NOMO-1 treated with DMSO at 0.1 percent for 48 hours (cell line): Measurements from ENCODE around the gene C1QTNF5.

Experiments
- DNase-seq: peaks from one replicate; lab custom pipeline; 2025; ENCODE audit not compliant: unreplicated experiment; lab: John Stamatoyannopoulos, UW

The C1QTNF5 gene

DNA sequence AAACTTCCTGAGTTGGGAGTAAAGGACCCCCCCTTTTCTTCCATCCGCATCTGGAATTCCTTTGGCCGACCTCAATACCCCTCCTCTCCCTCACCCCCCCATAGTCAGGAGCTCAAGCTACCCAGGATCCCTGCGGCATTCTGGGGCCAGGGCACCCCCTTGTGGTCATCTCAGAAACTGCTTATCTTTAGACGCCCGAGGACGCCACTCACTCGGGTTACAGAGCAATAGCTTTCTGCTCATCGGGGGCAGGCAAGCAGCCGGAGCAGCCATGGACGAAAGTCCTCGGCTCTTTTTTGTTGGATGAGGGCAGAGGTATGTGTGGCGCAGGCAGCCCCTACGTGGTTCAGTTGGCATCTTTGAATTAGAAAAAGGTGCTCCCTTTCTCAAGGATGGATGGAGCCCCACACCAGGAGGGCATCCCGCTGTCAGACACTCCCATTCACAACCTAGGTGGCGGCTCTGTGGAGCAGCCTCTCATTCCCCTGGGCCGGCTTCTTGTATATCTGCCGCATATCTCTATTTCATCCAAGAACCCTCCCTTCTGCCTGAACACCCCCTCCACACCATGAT is 2.3 kb downstream of the C1QTNF5 start:
- DNase-seq: peak; percentile 47

DNA sequence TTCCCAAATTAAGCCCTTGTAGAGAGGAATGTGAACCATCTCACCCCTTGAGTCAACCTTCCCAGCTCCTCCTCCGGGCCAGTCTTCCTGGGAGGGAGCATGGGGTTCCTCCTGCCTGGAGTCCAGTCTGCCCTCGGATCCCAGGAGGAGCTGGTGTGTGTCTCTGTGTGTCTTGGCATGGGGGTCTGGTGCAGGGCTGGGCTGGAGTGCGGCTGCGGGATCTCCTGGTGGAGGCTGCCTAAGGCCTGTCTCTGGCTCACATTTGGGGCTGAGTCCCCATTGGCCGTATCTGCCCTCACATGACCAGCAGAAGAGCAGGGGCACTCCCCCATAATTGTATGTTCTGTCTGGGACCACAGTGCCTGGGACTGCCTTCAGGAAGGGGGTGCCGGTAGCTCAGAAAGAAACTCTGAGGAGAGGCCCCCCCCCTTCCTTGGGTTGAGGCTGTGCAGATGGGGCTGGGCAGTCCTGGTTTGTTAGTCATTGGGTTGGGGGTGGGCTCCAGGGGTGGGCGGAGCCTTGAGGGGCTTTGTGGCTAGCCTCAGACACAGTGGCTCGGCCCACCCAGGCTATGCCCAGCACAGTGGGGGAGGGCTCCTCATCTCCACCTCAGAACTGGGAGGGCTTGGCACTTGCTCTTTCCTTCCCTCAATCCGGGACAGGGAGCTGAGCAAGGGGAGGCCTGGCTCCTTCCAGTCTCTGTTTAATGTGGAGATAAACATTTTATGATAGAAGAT is 2.9 kb downstream of the C1QTNF5 start:
- DNase-seq: no peak

DNA sequence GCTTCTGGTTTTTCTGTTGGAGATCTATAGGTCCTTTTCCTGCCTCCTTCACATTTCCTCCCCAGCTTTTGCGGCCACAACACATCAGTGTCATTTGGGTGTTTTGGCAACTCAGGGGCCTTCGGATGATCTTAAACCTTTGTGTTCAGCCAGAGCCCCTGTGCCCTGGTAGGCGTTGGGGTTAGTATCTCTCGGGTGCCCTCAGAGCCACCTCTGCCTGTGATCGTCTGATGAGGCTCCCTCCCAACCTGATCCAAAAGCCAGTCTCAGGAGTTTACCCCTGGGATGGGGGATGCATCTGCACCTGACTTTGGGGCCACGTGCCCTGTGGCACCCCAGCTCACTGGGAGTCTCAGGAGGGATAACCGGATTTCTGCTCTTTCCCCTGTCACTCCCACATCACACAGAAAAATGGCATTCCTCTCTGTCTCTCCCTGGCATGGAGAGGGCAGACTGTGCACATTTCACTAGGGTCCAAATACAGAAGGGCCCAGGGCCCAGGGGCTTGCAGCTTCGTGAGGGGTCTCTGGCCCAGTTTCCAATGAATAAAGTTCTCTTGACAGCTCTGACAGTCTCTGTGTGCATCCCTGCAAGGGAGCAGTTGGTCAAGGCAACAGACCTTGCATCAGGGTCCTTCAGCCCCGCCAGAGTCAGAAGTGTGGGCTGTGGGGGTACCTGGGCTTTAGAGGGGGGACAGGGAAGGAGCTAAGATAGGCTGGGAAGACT is 3.8 kb downstream of the C1QTNF5 start:
- DNase-seq: no peak

DNA sequence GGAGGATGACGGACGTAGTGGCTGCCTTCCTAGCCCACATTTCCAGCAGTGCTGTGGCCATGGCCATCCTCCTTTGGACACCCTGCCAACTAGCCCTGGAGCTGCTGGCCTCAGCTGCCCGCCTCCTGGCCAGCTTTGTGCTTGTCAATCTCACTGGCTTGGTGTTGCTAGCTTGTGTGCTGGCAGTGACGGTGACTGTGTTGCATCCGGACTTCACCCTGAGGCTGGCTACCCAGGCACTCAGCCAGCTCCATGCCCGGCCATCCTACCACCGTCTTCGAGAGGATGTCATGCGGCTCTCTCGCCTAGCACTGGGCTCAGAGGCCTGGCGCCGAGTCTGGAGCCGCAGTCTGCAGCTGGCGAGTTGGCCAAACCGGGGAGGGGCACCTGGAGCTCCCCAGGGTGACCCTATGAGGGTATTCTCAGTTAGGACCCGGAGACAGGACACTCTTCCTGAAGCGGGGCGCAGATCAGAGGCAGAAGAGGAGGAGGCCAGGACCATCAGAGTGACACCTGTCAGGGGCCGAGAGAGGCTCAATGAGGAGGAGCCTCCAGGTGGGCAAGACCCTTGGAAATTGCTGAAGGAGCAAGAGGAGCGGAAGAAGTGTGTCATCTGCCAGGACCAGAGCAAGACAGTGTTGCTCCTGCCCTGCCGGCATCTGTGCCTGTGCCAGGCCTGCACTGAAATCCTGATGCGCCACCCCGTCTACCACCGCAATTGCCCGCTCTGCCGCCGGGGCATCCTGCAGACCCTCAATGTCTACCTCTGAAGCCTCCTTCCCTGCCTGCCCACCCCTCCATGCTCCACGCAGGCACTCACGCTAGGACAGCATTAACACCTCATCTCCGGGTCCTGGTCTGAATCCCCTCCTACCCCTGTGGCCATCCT is 4.8 kb downstream of the C1QTNF5 start:
- DNase-seq: no peak

DNA sequence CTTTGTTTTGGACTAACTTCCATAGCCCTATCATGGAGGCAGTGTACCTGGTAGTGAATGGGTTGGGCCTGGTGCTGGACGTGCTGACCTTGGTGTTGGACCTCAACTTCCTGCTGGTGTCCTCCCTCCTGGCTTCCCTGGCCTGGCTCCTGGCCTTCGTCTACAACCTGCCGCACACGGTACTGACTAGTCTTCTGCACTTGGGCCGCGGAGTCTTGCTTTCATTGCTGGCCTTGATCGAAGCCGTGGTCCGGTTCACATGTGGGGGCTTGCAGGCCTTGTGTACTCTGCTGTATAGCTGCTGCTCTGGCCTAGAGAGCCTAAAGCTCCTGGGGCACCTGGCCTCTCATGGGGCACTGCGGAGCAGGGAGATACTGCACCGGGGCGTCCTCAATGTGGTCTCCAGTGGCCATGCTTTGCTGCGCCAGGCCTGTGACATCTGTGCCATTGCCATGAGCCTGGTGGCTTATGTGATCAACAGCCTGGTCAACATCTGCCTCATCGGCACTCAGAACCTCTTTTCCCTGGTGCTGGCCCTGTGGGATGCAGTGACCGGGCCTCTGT is 5.5 kb downstream of the C1QTNF5 start:
- DNase-seq: no peak

DNA sequence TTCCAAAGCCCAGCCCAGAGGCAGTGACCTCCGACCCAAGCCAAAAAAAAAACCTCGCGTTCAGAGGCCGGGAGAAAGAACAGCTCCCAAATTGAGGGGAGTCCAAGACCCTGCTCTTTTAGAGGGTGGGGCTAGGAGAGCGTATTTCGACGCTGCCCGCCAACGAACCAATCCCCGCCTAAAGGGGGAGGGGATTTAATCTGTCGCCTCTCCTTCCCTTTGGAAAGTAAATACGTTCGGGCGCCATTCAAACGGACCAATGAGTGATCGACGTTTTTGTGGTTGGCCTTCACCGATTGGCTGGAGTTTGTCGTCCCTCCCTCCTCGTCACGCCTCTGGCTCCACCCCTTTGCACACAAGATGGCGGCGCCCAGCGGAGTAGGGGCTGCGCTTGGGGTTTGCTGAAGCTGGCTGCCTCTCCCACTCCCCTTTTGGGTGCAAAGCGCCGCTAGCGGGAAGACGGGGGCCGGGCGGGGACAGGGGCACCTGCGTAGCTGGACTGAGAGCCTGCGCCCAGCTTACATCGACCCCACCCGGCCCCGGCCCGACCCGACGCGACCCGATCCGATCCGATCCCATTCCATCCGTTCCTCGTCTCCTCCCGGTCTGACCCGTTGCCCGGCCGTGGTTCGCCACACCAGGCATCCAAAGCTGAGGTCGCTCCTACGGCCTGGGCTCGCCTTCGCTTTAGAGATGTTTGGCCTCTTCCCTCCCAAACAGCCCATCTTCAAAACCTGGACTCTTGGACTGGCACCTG is 6.3 kb downstream of the C1QTNF5 start, which contains the start of gene RNF26:
Gene RNF26, plus strand, starts transcription at position 354 of the 757 bp plus-strand sequence. CDS start 596 bp downstream, outside the sequence.
- peak; percentile 97 for DNase-seq

DNA sequence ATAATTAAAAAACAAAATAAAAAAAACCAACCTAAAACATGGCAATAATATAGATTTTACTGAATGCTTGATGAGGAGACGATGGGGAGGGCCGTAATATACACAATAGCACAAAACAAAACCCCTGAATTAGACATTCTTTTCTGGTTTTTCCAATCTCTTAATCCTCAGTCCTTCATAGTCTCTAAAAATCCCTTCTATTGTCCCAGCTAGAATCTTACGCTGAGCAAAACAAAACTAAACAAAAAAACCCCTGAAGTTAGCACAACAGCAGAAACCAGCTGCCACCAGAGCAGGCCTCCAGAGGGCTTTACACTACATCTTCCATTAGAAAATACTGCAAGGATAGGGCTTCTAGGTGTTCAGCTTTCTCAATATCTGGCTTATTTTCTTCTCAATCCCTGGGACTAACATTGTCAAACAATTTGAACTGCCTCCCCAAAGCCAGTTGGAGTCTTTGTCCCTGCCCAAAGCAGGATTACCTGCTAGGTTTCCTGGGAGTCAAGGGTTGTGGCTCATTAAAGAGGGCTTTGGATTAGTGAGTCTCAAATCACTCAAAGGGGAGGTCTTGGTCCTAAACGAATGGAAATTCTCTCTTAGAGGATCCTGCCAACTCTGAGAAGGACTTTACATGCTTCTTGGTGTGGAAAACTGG is 8.4 kb downstream of the C1QTNF5 start:
- no peak for DNase-seq

DNA sequence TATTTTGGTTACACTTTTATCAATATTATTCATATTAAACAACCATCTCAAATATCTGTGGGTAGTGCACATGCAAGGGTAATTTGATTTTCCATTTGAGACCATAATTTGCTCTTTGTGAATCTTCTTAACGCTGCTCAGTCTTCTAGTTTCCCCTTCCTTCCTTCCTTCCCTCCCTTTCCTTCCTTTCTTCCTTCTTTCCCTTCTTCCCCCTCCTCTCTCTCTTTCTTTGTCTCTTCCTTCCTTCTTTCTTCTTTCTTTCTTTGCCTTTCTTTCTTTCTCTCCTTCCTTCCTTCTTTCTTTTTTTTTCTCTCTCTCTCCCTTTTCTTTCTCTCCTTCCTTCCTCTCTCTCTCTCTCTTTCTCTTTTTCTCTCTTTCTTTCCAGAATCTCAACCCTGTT is 10.4 kb downstream of the C1QTNF5 start:
- DNase-seq: no peak

DNA sequence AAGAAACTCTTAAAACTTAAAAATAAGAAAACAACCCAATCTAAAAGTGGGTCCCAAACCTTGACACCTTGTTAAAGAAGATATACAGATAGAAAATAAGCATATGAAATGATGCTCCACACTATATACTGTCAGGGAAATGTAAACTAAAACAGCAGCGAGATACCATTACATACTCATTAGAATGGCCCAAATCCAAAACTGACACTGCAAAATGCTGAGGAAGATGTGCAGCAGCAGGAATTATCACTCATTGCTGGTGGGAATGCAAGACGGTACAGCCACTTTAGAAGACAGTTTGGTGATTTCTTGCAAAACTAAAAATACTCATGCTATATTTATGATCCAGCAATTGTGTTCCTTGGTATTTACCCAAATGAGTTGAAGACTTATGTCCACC is 11.4 kb downstream of the C1QTNF5 start:
- no peak for DNase-seq

DNA sequence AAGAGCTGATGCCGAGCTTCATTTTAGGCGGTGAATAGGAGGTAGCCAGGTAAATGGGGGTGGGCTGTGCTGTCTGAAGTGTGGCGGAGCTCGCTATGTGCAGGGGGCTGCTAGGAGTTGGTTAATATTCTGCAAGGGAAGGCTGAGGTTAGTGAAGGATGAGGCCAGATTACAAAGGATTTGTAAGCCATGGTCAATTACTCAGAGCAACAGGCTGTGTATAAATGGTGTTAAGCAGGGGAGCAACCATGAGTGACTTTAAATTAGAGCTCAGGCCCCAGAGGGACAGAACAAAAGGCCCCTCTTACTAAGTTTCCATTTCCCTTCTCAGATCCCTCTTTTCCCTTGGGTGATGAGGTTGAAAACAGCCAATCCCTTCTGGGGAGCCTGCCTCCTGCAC is 16.5 kb downstream of the C1QTNF5 start:
- DNase-seq: no peak

DNA sequence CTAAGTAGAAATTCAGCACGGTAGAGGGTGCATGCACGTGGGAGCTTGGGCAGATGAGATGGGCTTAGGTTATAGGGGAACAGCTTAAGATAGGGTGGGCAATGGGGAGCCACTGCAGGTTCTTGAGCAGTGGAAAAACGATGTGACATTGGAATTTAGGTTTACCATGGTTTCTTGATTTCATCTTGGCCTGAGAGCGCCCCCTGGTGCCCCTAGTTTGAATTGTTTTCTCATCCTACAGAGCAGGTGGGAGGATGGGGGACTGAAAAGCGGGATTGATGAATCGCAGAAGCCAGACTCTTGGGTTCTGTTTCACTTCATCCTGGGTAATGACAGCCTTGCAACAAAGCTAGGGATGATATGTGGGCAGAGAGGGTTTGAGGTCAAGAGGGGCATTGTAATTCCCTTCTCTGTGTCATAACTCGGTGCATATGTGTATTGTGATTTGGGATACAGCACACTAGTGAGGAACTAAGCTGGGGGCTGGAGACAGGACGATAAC is 17.1 kb downstream of the C1QTNF5 start:
- DNase-seq: peak; percentile 56

DNA sequence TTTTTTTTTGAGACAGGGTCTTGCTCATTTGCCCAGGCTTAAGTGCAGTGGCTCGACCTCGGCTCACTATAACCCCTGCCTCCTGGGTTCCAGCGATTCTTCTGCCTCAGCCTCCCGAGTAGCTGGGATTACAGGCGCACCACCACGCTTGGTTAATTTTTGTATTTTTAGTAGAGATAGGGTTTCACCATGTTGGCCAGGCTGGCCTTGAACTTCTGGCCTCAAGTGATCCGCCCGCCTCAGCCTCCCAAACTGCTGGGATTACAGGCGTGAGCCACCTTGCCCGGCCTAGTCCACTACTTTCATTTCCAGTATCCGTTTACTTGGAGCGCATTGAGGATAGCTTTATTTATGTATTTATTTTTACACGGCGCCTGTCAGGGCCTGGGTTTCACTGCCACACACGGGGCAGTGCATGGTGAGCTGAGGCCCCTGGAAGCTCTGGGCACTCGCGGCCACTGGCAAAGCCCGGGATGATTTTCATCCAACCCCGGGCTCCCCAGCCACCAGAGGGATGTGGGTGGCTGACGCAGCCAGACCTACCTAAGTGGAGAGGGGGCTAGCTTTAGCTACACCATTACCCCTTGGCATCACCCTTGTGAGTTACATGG is 17.7 kb downstream of the C1QTNF5 start:
- DNase-seq: no peak

DNA sequence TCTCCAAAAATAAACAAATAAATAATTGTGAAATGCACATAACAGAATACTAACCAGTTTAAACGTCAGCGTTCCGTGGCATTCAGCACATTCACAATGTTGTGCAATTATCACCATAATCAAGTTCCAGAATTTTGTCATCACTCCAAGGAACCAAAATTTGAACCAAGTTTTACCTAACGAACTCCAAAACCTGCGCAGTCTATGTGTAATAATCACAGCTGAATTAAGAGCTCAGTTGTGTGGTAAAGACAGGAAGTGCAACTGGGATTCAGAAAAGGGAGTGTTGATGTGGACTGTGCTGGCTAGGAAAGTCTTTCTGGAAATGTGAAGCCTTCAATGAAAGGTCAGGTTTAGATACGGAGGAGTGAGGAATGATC is 18.3 kb downstream of the C1QTNF5 start:
- DNase-seq: peak; percentile 25

DNA sequence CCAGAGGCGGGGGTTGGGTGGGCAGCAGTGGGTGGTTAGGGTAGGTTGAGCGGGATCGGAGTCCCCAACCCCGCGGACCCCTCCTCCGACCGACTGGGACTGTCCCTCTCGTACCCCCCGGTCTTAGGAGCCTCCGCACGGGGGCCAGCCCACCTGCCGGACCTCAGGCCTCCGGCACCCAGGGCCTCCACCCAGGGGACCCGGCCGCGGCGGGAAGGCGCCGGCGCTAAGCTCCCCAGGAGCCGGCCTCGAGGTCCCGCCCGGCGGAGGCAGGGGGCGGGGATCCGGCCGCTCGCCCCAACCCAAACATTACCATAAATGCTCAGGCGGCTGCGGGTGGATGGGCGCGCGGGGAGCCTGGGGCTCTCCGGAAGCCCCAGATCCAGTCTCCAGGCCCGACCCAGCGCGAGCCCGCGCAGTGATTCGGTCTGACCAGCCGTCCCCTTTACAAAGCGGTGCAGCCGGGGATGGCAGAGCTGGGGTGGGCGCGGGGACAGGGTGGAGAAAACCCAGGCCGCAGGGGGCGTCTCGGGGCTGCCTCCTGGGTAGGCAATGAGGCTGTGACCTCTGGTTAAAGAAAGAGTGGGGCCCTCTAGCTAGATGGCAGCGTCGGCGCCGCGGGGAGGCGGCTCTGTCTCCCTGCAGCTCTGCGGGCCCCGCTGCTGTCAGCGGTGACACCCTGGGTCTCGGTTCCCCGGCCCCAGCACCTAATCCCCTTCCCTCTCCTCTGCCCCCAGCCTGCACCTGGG is 19.7 kb downstream of the C1QTNF5 start:
- peak; percentile 33 for DNase-seq

DNA sequence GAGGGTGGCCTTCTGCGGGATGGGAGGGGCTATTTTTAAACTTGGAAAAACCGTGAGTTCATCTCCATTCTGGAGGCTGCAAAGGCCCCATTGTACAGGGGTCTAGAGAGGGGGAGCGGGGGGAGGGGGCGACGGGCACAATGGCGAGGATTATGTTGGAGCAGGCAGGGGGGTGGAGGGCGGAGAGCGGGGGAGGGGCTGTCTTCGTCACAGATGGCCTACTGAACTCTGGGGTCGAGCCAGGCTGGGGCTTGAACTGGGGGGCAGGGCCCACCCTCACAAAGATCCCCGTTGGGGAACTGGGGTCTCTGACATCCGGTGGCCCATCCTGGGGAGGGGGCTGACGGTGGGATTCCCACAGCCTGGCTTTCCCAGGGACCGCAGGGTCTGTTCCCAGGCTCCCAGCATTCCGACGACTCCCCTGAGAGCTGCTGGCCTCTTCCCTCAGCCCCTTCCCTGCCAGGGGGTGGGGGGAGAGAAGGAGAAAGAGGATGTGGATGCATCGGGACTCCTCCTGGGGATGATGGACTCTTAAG is 20.4 kb downstream of the C1QTNF5 start:
- DNase-seq: no peak

DNA sequence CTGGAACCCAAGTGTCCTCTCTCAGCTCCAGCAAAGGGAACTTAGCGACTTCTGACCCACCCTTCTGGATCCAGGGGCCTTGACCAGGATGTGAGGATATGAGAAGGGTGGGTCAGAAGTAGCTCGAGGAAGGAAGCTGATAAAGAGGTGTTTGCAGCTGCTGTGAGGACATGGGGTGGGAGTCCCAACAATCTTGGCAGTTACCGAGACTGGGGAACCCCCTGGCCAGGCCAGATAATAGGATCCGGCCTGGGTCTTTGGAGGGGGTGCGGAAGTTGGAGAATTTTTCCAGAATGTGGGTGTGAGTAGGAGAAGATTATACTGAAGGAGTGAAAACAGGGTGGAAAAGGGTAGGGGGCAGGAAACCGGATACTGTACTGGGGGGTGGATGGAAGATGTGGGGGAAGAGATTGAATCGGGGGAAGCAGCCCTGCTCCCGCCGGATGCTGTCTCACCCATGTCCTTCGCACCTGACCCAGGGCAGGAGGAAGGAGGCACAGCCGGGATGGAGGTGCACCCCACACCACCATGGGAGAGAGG is 20.9 kb downstream of the C1QTNF5 start:
- no peak for DNase-seq

DNA sequence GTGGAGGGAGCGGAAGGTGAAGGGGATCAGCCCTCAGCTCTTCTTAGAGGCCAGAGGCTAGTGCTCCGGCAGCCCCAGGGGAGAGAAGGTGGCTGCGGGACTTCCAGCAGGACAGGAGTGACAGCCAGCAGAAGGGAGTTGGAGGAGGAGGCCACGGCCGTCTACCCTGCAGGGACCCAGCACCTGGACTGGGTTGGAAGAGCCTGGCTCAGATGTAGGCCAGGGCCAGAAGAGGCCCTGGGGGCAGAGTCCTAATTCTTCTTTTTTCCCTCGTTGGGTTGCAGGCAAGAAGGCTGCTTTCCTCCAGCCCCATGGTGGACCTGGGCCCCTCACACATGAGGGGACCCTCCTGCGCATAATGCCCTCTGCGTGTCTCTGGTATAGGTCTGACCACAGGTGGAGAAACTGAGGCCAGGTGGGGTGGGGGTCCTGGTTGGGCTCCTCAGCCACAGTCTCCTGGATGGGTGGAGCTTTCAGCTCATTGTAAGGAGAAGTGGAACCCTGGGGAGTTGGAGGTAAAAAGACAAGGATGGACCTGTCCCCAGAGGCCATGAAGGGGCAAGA is 21.5 kb downstream of the C1QTNF5 start:
- no peak for DNase-seq
